ENCODE results near the gene BAG1.

GRCh38 chr9:33304362-33304761 is 39.9 kb upstream of the BAG1 start:
- TF ChIP-seq CTCF (IDR thresholded peaks at IDR 0.05) (no peak), POLR2A (IDR thresholded peaks at IDR 0.05) (no peak)

All from uterus (tissue), 2 donors.